WTC11 (cell line): ENCODE results near the gene SRSF12. TPM values are rescaled to one million over a fixed set of nuclear protein-coding genes. Genes with fewer than 3 reads are reported as not detected.

Source experiments
- ATAC-seq: fragments of 200-7000 bp; cut with Tn5 transposase; 2 replicates; pipeline ENCODE4 v1.10.0; 2021; ENCODE audit warnings: mild to moderate bottlenecking, moderate library complexity
- CTCF ChIA-PET: fragments of 300-600 bp; sonication (Branson Sonifier 250); formaldehyde crosslinking; loops from one replicate; lab custom pipeline; 2021; ENCODE audit warnings: antibody characterized with exemption; lab: Charles Lee
- POLR2A ChIA-PET: fragments of 350-600 bp; sonication (Branson Sonifier 250); formaldehyde crosslinking; loops from one replicate; lab custom pipeline; 2021; ENCODE audit warnings: antibody characterized with exemption; lab: Charles Lee
- DNase-seq: peaks from one replicate; pipeline ENCODE4 v3.0.0; 2021; ENCODE audit warnings: low spot score
- H3K27ac Mint-ChIP-seq: 2 replicates; pipeline ENCODE4 v1.8.0; 2021; ENCODE audit warnings: mixed read lengths
- H3K27me3 Mint-ChIP-seq: 2 replicates; pipeline ENCODE4 v1.8.0; 2021; ENCODE audit warnings: low read depth, mild to moderate bottlenecking, moderate library complexity, mixed read lengths
- H3K36me3 Mint-ChIP-seq: 2 replicates; pipeline ENCODE4 v1.8.0; 2021; ENCODE audit warnings: mixed read lengths
- H3K4me1 Mint-ChIP-seq: 2 replicates; pipeline ENCODE4 v1.8.0; 2022; ENCODE audit warnings: mixed read lengths
- H3K4me3 Mint-ChIP-seq: 2 replicates; pipeline ENCODE4 v1.8.0; 2021; ENCODE audit warnings: mild to moderate bottlenecking, moderate library complexity, mixed read lengths
- H3K9me3 Mint-ChIP-seq: 2 replicates; pipeline ENCODE4 v1.8.0; 2021; ENCODE audit warnings: mixed read lengths
- FOXP1 ChIP-seq: sonication (generic); formaldehyde crosslinking; IDR thresholded peaks from 2 replicates; pipeline ENCODE4 v1.8.0; 2022; ENCODE audit warnings: missing genetic modification reagents, mild to moderate bottlenecking, moderate library complexity, borderline replicate concordance
- GABPB1 ChIP-seq: sonication (generic); formaldehyde crosslinking; IDR thresholded peaks from 2 replicates; pipeline ENCODE4 v1.8.1; 2023; ENCODE audit warnings: mild to moderate bottlenecking, missing genetic modification reagents
- JUN ChIP-seq: sonication (generic); formaldehyde crosslinking; IDR thresholded peaks from 2 replicates; pipeline ENCODE4 v1.8.0; 2023; ENCODE audit warnings: mild to moderate bottlenecking, missing genetic modification reagents
- MXD4 ChIP-seq: fragments of 250-450 bp; sonication (Bioruptor Pico); IDR thresholded peaks from 2 replicates; pipeline ENCODE4 v1.8.0; 2021; ENCODE audit warnings: mild to moderate bottlenecking, moderate library complexity, borderline replicate concordance
- NFYB ChIP-seq: sonication (generic); formaldehyde crosslinking; conservative IDR thresholded peaks from 2 replicates; pipeline ENCODE4 v1.8.0; 2022; ENCODE audit warnings: low read depth, missing genetic modification reagents
- PRRX2 ChIP-seq: fragments of 250-450 bp; sonication (Bioruptor Pico); IDR thresholded peaks from 2 replicates; pipeline ENCODE4 v1.8.0; 2021; ENCODE audit warnings: mild to moderate bottlenecking
- RORB ChIP-seq: fragments of 250-450 bp; sonication (Bioruptor Pico); IDR thresholded peaks from 2 replicates; pipeline ENCODE4 v1.9.0; 2021; ENCODE audit warnings: mild to moderate bottlenecking
- SMAD3 ChIP-seq: sonication (generic); formaldehyde crosslinking; IDR thresholded peaks from 2 replicates; pipeline ENCODE4 v1.8.0; 2022; ENCODE audit warnings: missing genetic modification reagents, mild to moderate bottlenecking, borderline replicate concordance
- SP1 ChIP-seq: sonication (generic); formaldehyde crosslinking; conservative IDR thresholded peaks from 2 replicates; pipeline ENCODE4 v1.8.1; 2022; ENCODE audit warnings: missing genetic modification reagents
- TEAD4 ChIP-seq: sonication (generic); formaldehyde crosslinking; IDR thresholded peaks from 2 replicates; pipeline ENCODE4 v1.8.0; 2022; ENCODE audit warnings: mild to moderate bottlenecking, missing genetic modification reagents
- ZBTB21 ChIP-seq: sonication (generic); formaldehyde crosslinking; IDR thresholded peaks from 2 replicates; pipeline ENCODE4 v1.8.1; 2023; ENCODE audit warnings: mild to moderate bottlenecking, missing genetic modification reagents, borderline replicate concordance
- ZNF219 ChIP-seq: sonication (generic); formaldehyde crosslinking; IDR thresholded peaks from 2 replicates; pipeline ENCODE4 v1.8.0; 2023; ENCODE audit warnings: missing genetic modification reagents, mild to moderate bottlenecking, borderline replicate concordance
- ZNF396 ChIP-seq: fragments of 250-450 bp; sonication (Bioruptor Pico); IDR thresholded peaks from 2 replicates; pipeline ENCODE4 v1.8.0; 2021; ENCODE audit warnings: mild to moderate bottlenecking, moderate library complexity, borderline replicate concordance
- total RNA-seq: library from RNA; stranded (reverse); gene quantifications from 3 replicates; pipeline ENCODE4 v1.2.3, GENCODE V29; 2021
- TF ChIP-seq, protein P1 (sequence below): sonication (generic); formaldehyde crosslinking; IDR thresholded peaks from 2 replicates; pipeline ENCODE4 v1.8.0; 2022; ENCODE audit warnings: mild to moderate bottlenecking, missing genetic modification reagents
- TF ChIP-seq, protein P2 (sequence below): fragments of 250-450 bp; sonication (Bioruptor Pico); conservative IDR thresholded peaks from 2 replicates; pipeline ENCODE4 v1.9.0; 2021; ENCODE audit warnings: mild to moderate bottlenecking
- TF ChIP-seq, protein P3 (sequence below): sonication (generic); formaldehyde crosslinking; IDR thresholded peaks from 2 replicates; pipeline ENCODE4 v1.8.1; 2023; ENCODE audit warnings: mild to moderate bottlenecking, missing genetic modification reagents, borderline replicate concordance
- TF ChIP-seq, protein P4 (sequence below): sonication (generic); formaldehyde crosslinking; IDR thresholded peaks from 2 replicates; pipeline ENCODE4 v1.8.0; 2023; ENCODE audit warnings: missing genetic modification reagents
- TF ChIP-seq, protein P5 (sequence below): fragments of 250-450 bp; sonication (Bioruptor Pico); IDR thresholded peaks from 2 replicates; pipeline ENCODE4 v1.9.0; 2021; ENCODE audit warnings: mild to moderate bottlenecking, borderline replicate concordance
- TF ChIP-seq, protein P6 (sequence below): sonication (generic); formaldehyde crosslinking; IDR thresholded peaks from 2 replicates; pipeline ENCODE4 v1.8.1; 2022; ENCODE audit warnings: low read depth, mild to moderate bottlenecking, moderate library complexity, missing genetic modification reagents, borderline replicate concordance
- TF ChIP-seq, protein P7 (sequence below): sonication (generic); formaldehyde crosslinking; IDR thresholded peaks from 2 replicates; pipeline ENCODE4 v1.8.1; 2023; ENCODE audit warnings: mild to moderate bottlenecking, missing genetic modification reagents, moderate library complexity
- TF ChIP-seq, protein P8 (sequence below): sonication (generic); formaldehyde crosslinking; IDR thresholded peaks from 2 replicates; pipeline ENCODE4 v1.8.1; 2023; ENCODE audit warnings: mild to moderate bottlenecking, missing genetic modification reagents, moderate library complexity

The SRSF12 gene
- total RNA-seq, 1 experiment from 2014 or later, result 3.8 TPM

DNA sequence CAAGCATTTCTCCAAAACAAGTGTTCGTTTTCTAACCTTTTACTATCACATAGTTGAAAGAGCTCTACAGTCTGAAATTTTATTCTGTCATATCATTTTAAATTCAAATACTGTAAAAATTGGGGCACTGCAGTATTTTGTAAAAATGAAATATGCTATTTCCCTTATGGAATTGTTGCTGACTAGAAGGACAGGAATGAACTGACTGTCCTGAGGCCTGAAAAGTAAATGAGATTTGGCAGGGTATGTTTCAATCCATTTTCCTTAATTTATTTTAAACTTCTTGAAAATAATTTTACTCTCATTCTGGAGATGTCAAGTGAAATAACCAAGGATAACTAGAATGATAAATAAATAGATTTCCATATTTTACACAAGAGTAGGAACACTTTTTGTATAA is 49.2 kb downstream of the SRSF12 start (continued):
- TF ChIP-seq, protein P1, sequence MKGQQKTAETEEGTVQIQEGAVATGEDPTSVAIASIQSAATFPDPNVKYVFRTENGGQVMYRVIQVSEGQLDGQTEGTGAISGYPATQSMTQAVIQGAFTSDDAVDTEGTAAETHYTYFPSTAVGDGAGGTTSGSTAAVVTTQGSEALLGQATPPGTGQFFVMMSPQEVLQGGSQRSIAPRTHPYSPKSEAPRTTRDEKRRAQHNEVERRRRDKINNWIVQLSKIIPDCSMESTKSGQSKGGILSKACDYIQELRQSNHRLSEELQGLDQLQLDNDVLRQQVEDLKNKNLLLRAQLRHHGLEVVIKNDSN (CRISPR knock-in tag), result no peak
- TF ChIP-seq, protein P2, sequence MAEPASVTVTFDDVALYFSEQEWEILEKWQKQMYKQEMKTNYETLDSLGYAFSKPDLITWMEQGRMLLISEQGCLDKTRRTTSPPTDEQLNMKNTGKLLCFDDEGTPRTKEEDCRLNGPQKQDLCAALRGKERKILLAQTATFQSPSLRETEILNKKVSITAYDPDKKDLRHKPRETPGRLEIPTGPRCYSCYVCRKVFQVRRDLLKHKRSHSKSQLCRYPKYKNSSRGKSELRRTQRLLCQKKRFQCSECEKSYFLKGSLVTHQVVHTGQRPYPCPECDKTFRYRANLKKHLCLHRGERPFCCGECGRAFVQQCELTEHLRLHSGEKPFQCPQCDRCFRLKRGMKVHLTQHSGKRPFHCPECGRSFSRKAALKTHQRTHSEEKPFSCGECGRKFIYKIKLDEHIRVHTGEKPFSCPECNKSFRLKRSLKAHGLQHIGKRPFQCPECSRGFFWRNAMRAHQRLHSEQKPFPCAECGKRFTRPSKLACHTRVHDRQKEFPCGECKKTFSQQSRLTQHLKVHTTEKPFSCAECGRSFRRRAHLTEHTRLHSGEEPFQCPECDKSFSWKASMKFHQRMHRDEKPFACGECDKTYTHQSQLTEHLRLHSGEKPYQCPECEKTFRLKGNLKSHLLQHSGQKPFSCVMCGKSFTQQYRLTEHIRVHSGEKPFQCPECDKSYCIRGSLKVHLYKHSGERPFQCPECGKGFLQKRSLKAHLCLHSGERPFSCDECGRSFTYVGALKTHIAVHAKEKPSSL (CRISPR knock-in tag), result no peak
- TF ChIP-seq PRRX2, result no peak
- TF ChIP-seq, protein P3, sequence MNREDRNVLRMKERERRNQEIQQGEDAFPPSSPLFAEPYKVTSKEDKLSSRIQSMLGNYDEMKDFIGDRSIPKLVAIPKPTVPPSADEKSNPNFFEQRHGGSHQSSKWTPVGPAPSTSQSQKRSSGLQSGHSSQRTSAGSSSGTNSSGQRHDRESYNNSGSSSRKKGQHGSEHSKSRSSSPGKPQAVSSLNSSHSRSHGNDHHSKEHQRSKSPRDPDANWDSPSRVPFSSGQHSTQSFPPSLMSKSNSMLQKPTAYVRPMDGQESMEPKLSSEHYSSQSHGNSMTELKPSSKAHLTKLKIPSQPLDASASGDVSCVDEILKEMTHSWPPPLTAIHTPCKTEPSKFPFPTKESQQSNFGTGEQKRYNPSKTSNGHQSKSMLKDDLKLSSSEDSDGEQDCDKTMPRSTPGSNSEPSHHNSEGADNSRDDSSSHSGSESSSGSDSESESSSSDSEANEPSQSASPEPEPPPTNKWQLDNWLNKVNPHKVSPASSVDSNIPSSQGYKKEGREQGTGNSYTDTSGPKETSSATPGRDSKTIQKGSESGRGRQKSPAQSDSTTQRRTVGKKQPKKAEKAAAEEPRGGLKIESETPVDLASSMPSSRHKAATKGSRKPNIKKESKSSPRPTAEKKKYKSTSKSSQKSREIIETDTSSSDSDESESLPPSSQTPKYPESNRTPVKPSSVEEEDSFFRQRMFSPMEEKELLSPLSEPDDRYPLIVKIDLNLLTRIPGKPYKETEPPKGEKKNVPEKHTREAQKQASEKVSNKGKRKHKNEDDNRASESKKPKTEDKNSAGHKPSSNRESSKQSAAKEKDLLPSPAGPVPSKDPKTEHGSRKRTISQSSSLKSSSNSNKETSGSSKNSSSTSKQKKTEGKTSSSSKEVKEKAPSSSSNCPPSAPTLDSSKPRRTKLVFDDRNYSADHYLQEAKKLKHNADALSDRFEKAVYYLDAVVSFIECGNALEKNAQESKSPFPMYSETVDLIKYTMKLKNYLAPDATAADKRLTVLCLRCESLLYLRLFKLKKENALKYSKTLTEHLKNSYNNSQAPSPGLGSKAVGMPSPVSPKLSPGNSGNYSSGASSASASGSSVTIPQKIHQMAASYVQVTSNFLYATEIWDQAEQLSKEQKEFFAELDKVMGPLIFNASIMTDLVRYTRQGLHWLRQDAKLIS (CRISPR knock-in tag), result no peak
- TF ChIP-seq RORB (CRISPR knock-in tag), result no peak
- no peak for TF ChIP-seq GABPB1 (CRISPR knock-in tag)
- TF ChIP-seq ZBTB21 (CRISPR knock-in tag), result no peak
- no peak for TF ChIP-seq MXD4 (CRISPR knock-in tag)
- TF ChIP-seq, protein P4, sequence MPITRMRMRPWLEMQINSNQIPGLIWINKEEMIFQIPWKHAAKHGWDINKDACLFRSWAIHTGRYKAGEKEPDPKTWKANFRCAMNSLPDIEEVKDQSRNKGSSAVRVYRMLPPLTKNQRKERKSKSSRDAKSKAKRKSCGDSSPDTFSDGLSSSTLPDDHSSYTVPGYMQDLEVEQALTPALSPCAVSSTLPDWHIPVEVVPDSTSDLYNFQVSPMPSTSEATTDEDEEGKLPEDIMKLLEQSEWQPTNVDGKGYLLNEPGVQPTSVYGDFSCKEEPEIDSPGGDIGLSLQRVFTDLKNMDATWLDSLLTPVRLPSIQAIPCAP (CRISPR knock-in tag), result no peak

DNA sequence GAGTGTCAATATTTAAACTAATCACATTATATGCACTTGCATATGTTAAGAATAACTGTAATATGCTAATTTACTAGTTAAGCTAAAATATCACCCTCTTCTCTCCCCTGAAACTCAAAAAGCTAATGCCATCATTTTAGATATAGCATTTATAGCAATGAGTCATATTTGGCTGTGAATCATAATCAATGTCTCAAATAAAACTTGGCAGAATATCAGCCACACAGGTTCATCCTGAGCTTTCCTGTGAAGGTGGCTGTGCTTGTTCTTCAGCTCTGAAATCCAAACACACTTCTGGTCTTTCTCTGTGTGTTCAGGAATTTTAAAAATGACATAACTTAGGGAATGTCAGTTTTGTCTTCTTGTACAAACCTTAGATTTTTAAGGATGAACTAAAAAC is 50.1 kb downstream of the SRSF12 start:
- DNase-seq, result no peak
- Mint-ChIP-seq H3K9me3 (peaks cover 19% of the 10 kb centered on the region), H3K27ac (no peak overlapping the region), H3K36me3 (peaks cover 3% of the 10 kb centered on the region; the same call in 1 of the 2 replicates), H3K4me3 (no peak overlapping the region), H3K4me1 (no peaks in the 10 kb centered on the region), H3K27me3 (peaks cover 10% of the 10 kb centered on the region)
- TF ChIP-seq JUN (CRISPR knock-in tag), result no peak
- no peak for TF ChIP-seq ZNF219 (CRISPR knock-in tag)
- TF ChIP-seq, protein P5, sequence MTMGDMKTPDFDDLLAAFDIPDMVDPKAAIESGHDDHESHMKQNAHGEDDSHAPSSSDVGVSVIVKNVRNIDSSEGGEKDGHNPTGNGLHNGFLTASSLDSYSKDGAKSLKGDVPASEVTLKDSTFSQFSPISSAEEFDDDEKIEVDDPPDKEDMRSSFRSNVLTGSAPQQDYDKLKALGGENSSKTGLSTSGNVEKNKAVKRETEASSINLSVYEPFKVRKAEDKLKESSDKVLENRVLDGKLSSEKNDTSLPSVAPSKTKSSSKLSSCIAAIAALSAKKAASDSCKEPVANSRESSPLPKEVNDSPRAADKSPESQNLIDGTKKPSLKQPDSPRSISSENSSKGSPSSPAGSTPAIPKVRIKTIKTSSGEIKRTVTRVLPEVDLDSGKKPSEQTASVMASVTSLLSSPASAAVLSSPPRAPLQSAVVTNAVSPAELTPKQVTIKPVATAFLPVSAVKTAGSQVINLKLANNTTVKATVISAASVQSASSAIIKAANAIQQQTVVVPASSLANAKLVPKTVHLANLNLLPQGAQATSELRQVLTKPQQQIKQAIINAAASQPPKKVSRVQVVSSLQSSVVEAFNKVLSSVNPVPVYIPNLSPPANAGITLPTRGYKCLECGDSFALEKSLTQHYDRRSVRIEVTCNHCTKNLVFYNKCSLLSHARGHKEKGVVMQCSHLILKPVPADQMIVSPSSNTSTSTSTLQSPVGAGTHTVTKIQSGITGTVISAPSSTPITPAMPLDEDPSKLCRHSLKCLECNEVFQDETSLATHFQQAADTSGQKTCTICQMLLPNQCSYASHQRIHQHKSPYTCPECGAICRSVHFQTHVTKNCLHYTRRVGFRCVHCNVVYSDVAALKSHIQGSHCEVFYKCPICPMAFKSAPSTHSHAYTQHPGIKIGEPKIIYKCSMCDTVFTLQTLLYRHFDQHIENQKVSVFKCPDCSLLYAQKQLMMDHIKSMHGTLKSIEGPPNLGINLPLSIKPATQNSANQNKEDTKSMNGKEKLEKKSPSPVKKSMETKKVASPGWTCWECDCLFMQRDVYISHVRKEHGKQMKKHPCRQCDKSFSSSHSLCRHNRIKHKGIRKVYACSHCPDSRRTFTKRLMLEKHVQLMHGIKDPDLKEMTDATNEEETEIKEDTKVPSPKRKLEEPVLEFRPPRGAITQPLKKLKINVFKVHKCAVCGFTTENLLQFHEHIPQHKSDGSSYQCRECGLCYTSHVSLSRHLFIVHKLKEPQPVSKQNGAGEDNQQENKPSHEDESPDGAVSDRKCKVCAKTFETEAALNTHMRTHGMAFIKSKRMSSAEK, result no peak
- TF ChIP-seq SP1 (CRISPR knock-in tag), result no peak
- TF ChIP-seq, protein P6, sequence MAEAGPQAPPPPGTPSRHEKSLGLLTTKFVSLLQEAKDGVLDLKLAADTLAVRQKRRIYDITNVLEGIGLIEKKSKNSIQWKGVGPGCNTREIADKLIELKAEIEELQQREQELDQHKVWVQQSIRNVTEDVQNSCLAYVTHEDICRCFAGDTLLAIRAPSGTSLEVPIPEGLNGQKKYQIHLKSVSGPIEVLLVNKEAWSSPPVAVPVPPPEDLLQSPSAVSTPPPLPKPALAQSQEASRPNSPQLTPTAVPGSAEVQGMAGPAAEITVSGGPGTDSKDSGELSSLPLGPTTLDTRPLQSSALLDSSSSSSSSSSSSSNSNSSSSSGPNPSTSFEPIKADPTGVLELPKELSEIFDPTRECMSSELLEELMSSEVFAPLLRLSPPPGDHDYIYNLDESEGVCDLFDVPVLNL (CRISPR knock-in tag), result no peak
- no peak for TF ChIP-seq TEAD4 (CRISPR knock-in tag)
- TF ChIP-seq FOXP1 (CRISPR knock-in tag), result no peak
- TF ChIP-seq, protein P7, sequence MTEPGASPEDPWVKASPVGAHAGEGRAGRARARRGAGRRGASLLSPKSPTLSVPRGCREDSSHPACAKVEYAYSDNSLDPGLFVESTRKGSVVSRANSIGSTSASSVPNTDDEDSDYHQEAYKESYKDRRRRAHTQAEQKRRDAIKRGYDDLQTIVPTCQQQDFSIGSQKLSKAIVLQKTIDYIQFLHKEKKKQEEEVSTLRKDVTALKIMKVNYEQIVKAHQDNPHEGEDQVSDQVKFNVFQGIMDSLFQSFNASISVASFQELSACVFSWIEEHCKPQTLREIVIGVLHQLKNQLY (CRISPR knock-in tag), result no peak
- TF ChIP-seq, protein P8, sequence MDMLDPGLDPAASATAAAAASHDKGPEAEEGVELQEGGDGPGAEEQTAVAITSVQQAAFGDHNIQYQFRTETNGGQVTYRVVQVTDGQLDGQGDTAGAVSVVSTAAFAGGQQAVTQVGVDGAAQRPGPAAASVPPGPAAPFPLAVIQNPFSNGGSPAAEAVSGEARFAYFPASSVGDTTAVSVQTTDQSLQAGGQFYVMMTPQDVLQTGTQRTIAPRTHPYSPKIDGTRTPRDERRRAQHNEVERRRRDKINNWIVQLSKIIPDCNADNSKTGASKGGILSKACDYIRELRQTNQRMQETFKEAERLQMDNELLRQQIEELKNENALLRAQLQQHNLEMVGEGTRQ (CRISPR knock-in tag), result no peak
- TF ChIP-seq ZNF396, result no peak
- TF ChIP-seq NFYB (CRISPR knock-in tag), result no peak
- no peak for TF ChIP-seq SMAD3
- POLR2A ChIA-PET, result interaction anchor here (0.6 kb wide), 1 partner anchor 9 kb away, joined by 6 read pairs; no protein-coding TSS in a partner anchor
- CTCF ChIA-PET, result interaction anchor here (1.0 kb wide), 1 partner anchor 85 kb away, joined by 3 read pairs; no protein-coding TSS in a partner anchor
- no peak for ATAC-seq
